NCI-H1694 (cell line): ENCODE measurements around the gene SMIM22.
"Not testable (repeated sequence)": the region's sequence is repeated elsewhere in the genome, so short reads cannot be mapped to it uniquely, and the experiment has no call there.

Source experiments
- DNase-seq: peaks from one replicate; lab custom pipeline; 2025; lab: John Stamatoyannopoulos, UW

SMIM22 gene

GRCh38 chr16:4768549-4769305 lies 26.4 kb upstream of the SMIM22 start:
- peak; percentile 88 for DNase-seq

DNA sequence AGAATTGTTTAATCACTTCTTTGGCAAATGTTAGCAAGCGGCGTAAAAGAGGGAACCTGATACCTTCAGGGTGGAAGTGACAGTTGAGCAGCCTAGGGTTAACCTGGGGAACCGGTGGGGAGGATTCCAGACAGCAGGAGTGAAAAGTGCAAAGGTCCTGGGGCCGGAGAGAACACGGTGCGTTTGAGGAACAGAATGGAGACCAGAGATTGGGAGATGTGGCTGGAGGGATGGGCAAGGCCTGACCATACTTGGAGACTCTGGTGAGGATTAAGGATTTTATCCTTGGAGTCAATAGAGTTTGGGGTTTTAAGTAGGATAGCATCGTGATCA lies 25.9 kb upstream of the SMIM22 start:
- no peak for DNase-seq

DNA sequence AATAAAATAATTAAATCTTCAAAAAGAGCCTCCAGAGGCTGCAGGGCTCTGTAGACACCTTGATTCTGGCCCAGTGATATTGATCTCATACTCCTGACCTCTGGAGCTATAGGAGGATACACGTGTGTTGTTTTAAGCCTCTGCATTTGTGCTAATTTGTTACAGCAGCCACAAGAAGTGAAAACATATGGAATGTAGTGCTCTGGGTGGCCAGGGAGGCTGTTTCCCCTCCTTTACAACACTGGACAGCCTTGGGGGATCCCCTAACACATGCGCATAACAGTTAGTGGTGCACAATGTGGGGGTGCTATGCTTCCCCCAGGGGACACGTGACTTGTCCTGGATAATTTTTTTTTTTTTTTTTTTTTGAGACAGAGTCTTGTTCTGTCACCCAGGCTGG lies 23.5 kb upstream of the SMIM22 start:
- DNase-seq: no peak

- DNase-seq: no peak
These were observed 22.8 kb upstream of the SMIM22 start for GRCh38 chr16:4772351-4772750.

DNA sequence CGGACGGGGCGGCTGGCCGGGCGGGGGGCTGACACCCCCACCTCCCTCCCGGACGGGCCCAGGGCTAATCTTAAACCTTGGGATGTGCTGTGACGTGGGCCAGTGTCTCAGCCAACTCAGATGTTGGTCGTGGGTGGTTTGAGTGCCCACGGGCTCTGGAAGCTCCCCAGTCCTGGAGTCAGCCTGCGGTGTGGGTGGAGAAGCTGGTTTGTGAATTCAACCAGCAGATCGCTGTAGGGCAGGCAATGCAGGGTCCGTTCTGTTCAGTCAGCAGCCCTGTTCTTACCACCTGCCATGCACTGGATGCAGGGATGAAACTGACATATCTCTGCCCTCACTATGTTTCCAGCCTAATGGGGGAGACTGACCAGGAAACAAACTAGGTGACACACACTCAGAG lies 20.2 kb upstream of the SMIM22 start:
- no peak for DNase-seq

GRCh38 chr16:4776141-4776705 lies 18.9 kb upstream of the SMIM22 start:
- no peak for DNase-seq

GRCh38 chr16:4777339-4778049 lies 17.7 kb upstream of the SMIM22 start:
- no peak for DNase-seq

DNA sequence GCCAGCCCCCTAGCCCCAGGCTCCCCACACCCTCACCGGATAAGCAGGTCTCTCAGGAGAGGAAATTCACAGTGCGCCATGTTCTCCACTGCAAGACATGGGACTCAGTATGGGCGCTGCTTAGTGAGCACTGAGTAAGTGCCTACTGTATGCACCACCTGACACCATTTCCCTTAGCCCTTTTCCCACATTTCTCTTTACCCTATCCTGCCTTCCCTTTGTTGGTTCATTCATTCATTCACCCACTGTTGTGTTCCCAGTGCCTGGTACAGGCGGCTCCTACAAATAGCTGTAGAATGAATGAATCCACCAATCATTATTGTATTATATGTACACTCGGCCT lies 17.1 kb upstream of the SMIM22 start:
- no peak for DNase-seq

DNA sequence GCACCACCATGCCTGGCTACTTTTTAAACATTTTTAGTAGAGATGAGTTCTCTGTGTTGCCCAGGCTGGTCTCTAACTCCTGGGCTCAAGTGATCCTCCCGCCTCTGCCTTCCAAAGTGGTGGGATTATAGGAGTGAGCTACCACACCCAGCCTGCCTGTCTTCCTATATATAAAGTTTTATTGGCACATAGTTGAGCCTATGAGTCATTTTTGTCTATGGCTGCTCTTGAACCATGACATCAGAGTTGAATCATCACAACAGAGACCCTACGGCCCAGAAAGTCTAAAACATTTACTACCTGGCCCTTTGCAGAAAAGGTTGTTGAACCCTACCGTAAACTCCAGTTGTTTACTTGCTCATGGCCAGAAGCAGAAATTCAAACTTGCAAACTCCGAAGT lies 14.9 kb upstream of the SMIM22 start:
- DNase-seq: no peak

DNA sequence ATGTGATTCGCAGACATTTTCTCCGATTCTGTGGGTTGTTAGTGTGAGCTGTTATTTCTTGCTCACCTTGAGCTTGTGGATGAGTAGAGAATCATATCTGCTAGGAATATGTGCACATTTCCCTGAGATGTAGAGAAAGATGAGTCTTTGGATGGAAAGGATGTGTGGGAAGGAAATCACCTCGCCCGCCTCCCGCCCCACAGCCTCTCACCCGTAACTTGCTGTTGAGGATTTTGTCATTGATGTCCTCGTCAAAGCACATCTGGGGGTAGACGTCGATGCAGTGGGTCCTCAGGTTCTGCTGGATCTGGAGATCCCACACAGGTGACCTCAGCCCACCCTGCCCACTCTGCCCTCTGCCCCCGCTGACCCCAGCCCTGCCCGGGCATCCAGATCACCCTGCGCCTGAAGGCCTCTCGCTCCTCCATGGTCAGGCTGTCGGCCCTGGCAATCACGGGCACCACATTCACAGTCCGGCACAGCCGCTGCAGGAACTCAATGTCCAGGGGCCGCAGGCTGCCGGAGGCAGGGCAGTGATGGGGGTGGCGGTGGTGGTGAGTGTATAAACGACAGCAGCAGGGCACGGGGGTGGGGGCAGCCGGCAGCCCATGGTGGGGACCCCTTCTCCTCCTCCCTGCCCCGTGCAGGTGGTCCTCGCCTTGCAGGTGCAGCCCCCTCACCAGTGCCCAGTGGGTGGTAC lies 11.8 kb upstream of the SMIM22 start:
- no peak for DNase-seq

DNA sequence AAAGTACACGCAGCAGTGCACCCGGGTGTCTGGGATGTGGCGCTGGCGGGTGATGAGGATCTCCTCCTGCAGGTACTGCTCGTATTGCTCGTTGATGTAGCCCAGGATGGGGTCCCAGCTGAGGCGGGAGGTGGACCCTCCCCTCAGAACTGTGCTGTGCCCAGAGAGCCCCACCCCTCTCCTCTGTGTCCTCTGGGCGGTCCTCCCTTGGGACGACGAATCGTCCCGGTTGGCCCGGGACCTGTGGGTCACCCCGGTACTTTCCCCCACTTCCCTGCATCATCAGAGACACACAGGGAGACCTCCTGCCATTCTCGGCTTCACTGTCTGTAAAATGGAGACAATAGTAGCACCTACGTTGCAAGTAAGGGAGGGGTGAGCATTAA lies 11.2 kb upstream of the SMIM22 start:
- no peak for DNase-seq

DNA sequence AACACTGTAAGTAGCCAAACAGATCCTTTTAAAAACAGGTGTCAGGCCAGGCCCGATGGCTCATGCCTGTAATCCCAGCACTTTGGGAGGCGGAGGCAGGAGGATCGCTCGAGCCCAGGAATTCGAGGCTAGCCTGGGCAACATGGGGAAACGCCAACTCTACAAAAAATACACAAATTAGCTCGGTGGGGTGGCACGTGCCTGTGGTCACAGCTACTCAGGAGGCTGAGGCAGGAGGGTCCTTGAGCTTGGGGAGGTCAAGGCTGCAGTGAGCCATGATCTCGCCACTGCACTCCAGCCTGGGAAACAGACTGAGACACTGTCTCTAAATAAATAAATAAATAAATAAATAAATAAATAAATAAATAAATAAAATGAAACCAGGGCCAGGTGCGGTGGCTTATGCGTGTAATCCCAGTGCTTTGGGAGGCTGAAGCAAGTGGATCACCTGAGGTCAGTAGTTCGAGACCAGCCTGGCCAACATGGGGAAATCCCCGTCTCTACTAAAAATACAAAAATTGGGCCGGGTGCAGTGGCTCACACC lies 10.7 kb upstream of the SMIM22 start:
- not testable (repeated sequence) for DNase-seq

- no peak for DNase-seq
These were observed 9.3 kb upstream of the SMIM22 start for GRCh38 chr16:4785758-4786433.

DNA sequence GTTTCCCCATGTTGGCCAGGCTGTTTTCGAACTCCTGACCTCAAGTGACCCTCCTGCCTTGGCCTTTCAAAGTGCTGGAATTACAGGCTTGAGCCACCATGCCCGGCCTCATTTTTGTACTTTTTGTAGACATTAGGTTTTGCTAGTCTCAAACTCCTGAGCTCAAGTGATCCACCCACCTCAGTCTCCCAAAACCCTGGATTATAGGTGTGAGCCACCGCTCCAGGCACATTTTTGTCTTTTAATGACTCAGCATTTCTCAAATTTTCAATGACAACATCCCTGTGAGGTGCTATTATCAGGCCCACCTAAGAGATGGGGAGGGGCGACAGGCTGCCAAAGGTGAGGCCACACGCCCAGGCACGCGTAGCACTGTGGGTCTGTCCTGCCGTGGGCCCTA lies 8.1 kb upstream of the SMIM22 start:
- DNase-seq: no peak

GRCh38 chr16:4787627-4788482 lies 7.3 kb upstream of the SMIM22 start, which contains the start of gene SEPTIN12:
Gene SEPTIN12, minus strand, starts transcription at chr16:4788345. Its CDS starts 700 bp downstream, at chr16:4787645.
- DNase-seq: no peak

GRCh38 chr16:4788489-4788889 lies 6.7 kb upstream of the SMIM22 start:
- no peak for DNase-seq

GRCh38 chr16:4788910-4789309 lies 6.3 kb upstream of the SMIM22 start:
- no peak for DNase-seq

DNA sequence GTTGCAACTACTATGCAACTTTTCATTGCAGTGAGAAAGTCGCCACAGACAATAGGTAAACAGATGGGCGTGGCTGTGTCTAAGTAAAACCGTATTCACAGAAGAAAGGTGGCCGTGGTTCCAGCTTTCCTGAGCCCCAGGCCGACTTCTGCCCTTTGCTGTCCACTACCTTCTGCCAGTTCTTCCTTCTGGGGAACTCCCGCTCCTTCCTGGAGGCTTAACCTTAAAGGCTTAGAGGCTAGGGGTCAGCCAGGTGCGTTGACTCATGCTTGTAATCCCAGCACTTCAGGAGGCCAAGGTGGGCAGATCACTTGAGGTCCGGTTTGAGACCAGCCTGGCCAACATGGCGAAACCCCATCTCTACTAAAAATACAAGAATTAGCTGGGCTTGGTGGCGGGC lies 4.9 kb upstream of the SMIM22 start:
- DNase-seq: no peak

- no peak for DNase-seq
These were observed 4.3 kb upstream of the SMIM22 start for GRCh38 chr16:4790871-4791270.

- DNase-seq: no peak
These were observed 2.1 kb upstream of the SMIM22 start for GRCh38 chr16:4792951-4793513.
